GM12801 (cell line): ENCODE data around the gene RUNX2.

Experiments used
- TF ChIP-seq, protein P1 (sequence below): IDR thresholded peaks from one replicate; pipeline ENCODE4 v1.5.1; 2011; ENCODE audit warnings: control low read depth; ENCODE audit not compliant: insufficient read length; ENCODE audit errors: extremely low read depth

Gene RUNX2

DNA sequence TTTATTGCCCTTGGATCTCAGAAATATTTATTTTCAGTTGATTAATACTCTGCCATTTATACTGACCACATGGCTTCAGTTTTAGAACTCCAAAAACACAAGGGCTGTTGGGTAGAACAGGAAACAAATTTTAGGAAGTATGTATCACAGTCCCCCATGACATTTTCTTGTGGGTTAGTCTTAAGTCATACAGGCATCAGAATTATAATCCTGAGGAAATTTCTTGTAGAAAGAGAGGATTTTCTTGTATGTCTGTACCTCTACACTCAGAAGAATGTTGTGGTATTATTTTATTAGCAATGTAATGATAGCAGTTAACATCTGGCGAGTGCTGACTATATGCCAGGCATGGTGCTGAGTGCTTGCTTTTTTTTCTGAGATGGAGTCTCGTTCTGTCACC is 384.7 kb downstream of the RUNX2 start:
- TF ChIP-seq, protein P1, sequence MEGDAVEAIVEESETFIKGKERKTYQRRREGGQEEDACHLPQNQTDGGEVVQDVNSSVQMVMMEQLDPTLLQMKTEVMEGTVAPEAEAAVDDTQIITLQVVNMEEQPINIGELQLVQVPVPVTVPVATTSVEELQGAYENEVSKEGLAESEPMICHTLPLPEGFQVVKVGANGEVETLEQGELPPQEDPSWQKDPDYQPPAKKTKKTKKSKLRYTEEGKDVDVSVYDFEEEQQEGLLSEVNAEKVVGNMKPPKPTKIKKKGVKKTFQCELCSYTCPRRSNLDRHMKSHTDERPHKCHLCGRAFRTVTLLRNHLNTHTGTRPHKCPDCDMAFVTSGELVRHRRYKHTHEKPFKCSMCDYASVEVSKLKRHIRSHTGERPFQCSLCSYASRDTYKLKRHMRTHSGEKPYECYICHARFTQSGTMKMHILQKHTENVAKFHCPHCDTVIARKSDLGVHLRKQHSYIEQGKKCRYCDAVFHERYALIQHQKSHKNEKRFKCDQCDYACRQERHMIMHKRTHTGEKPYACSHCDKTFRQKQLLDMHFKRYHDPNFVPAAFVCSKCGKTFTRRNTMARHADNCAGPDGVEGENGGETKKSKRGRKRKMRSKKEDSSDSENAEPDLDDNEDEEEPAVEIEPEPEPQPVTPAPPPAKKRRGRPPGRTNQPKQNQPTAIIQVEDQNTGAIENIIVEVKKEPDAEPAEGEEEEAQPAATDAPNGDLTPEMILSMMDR, result no peak
